HG02678 (cell line): ENCODE measurements around the gene PLPP4.

Source experiments
- ATAC-seq: cut with Tn5 transposase; IDR thresholded peaks from one replicate; pipeline ENCODE4 v1.9.1; 2021; ENCODE audit warnings: mild to moderate bottlenecking, moderate library complexity; ENCODE audit not compliant: unreplicated experiment

The PLPP4 gene

DNA sequence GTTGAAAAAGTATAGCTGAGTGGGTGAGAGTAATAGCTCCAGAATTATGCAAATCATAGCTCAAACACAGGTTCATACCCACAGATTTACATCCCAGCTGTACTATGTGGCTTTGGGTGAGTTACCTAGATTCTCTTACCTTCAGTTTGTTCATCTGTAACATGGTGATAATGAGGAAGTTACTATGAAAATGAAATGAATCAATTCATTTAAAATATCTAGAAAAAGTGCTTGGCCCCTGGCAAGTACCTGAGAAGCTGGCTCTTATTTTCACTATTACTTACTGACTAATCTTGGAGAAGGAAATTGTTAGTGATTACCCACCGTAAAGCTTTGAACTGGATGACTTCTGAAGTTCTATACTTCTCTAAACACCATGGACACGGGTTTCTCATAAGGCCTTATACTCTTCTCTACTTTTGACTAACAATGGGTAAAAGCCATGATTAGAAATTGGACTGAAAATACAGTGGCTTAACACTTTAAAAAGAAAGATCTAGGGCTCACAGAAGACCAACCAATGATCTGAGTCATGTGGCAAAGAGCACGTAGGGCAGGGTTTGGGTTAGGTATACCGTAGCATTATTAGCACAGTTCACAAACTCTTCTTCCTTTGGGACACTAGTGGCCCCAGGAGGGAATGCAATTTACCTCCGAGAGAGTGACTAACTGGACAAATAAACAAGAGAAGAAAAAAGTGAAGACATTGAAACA lies 149.2 kb downstream of the PLPP4 start:
- peak; percentile 63 for ATAC-seq

DNA sequence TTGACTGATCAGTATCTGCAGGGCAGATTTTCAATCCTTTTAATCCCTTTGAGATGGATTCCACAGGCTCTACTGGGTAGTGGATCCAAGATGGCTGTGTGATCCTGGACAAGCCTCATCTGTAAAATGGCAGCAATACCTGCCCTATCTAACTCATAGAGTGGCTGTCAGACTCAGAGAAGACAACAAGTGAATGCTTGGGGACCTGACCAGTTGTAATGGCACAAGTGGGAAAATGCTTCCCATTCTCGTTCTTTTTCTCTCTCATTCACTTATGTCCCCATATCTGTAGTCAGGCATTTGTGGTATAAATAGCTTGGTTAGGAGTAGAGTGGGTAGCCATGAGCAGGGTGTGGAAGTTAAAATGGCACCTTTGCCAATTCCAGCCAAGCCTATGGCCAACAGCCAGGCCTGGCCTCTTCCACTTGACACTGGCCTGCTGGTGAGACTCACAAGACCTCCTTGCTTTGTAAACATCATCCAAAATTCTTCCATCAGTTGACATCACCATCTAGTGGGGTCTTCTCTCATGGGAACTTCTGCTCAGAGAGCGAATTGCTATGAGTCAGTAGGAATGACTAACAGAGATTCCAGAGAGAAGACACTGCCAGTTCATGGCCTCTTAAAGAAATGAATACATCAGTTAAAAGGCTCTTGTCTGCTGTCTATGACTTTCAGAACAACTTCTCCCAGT lies 150.1 kb downstream of the PLPP4 start:
- peak; percentile 17 for ATAC-seq

DNA sequence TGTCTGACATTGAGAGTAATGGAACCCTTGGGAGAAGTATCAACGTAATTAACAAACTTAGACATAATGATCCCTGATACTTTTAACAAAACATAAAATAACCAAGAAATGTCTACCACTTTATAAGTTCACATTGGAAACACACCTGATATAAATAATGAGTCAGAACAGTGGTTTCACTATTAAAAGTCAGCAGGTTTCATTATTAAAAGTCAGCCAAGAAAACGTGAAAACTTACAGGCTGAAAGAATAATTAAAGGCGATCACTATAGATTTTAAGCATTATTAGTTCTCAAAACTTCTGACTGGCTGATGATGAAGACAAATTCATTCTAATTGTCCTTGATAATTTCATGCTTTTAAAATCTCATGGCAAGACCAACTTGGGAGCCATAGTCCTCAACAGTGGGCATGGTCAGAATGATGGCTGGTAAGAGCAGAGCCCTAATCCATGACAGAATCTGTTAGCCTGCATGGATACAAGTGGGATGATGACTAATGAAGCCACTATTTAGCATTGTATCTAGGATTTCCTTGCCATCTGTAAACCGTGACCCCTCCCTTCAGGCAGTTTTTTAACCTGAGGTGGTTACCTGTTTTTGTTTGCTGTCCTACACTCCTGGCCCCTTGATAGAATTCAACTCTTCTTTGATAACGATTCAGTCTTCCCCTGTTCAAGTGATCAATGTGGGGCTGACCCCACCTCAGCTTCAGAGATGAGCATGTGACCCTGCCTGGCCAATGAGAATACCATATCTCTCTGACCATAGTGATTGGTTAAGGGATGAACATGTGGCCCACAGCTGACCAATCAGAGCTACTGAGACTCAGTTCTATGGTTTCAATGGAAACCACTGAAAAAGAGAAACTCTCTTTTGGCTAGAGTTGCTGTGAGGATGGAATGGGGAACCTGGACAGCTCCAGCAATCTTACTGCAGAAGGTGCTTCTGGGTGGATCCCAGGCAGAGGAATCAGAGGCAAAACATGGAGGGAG lies 151.0 kb downstream of the PLPP4 start:
- ATAC-seq, result peak; percentile 42

DNA sequence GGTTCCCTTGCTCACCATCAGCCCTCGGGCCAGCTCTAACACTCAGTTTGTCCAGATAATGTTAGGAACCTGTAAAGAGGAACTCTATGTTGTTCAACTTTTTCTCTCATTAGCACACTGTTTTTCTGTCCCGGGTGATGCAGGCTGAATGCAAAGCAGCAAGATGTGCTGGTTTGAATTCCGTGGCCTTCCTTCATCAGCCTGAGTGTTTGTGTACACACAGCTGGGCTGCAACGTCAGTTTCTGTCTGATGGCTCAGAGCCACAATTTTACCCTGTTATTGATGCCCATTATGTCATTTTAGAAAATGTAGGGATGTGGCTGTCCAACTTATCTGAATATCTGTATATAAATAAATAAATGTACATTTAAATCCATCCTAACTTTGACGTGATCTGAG lies 152.0 kb downstream of the PLPP4 start:
- ATAC-seq, result no peak

DNA sequence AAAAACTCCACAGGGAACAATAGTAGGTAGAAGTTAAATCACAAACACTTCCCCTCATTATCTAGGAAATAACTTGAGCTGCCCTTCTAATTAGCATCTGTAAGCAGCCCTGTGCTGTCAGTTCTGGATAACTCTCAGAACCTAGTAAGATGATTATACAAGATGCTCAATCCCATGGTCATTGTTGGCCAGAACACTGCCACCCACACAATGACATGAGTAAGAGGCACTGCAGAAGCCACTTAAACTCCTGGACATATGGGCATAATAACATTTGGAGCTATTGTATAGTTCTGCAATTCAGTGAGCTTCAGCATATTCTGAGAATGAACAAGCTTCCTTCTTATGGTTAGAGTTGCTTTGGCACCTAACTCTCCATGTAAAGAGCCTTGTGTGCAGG lies 153.8 kb downstream of the PLPP4 start:
- ATAC-seq, result no peak

DNA sequence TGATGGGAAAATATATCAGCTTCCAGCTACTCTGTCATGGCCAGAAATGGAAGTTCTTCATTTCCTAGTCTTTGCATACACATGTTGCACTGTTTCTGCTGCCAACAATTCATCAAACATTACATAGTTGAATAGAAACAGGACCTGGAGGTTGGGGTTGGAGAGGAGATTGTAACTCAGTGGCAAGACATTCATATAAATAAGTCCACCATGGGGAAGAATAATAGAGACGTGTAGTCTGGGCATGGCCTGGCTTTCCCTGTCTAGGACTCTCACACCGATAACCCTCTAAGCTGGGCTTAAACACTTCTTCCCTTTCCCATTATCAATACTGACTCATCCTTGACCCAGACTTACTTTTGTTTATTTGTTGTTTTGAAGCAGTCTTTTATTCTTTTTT lies 155.7 kb downstream of the PLPP4 start:
- no peak for ATAC-seq

DNA sequence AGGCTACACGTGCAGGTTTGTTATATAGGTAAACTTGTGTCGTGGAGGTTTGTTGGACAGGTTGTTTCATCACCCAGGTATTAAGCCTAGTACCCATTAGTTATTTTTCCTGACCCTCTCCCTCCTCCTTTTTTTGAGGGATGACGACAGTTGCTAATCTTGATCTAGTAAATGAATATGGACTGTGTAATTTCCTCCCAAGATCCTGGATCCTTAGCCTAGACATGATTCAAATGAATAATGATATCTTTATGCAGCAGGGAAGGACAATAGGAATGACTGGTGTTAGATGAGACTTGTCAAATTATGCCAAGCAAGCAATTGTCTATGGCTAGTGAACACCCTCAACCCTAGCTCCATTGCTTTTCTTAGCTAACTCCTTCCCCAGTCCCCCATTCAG lies 156.2 kb downstream of the PLPP4 start:
- no peak for ATAC-seq

DNA sequence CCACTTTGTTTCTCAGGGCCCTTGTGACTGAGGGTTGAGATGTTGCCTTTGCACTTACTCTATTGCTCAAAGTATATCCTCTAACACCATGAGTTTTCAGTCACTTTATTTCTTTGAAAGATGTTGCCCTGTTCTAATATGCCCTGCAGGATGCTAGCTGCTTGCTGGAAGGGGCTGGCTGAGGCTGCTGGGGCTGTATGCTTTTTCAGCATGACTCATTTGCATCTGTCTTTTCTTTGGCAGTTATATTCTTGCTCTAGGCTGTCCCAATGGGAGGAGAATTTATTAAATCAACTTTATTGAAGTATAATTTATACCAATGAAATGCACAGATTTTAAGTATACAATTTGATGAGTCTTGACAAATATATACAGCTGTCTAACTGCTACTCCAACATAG lies 157.7 kb downstream of the PLPP4 start:
- ATAC-seq, result no peak

DNA sequence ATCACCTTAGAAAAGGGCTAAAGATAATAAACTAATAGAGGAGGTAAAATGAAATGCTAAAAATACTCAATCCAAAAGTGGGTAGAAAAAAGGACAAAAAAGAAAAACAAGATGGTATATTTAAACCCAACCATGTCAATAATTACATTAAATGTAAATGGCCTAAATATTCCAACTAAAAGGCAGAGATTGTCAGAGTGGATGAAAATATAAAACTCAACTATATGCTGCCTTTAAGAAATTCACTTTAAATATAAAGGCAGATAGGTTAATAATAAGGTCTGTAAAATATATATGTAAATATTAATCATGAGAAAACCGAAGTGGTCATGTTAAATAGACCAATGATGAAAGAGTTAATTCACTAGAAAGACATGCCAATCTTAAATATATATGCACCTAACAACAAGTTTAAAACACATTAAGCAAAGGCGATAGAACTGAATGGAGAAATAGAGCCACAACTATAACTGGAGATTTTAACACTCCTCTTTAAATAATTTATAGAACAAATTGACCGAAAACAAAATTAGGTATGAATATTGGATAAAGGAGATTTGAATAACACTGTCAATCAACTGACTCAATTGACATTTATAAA lies 159.4 kb downstream of the PLPP4 start:
- no peak for ATAC-seq

DNA sequence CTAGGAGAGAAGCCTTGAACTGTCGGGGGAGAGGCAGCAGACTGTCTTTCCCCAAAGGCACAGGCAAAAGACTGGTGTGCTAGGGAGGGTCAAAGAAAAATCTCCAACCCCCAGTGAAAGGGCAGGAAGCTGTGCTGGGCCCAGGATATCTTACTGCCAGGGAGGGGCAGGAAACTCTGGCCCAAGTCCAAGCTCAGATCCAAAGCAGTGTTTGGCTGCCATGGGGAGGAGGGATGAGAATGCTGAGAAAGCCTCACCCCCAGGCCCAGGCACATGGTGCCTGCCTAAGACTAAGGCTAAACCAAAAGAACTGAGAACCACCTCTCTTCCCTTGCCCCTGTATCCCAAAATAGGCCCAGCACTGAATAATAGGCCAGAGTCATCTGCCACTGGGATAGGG lies 171.2 kb downstream of the PLPP4 start:
- no peak for ATAC-seq

DNA sequence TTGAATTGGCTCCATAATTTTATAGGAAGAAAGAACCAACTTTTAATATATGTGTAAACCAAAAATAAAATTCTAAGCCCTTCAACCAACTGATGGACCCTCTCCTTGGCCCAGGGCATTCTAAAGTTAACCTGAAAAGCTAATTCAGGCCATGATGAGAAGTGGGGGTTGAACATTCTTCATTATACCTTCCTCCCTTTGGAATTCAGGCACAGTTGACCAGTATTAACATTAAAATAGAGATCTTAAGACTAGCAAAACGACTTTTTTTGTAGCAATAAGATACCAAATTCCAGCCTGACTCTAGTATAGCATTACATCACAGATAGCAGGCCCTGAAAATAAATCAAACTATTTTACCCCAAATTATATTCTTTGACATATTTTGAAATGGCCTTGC lies 173.2 kb downstream of the PLPP4 start:
- ATAC-seq, result no peak

DNA sequence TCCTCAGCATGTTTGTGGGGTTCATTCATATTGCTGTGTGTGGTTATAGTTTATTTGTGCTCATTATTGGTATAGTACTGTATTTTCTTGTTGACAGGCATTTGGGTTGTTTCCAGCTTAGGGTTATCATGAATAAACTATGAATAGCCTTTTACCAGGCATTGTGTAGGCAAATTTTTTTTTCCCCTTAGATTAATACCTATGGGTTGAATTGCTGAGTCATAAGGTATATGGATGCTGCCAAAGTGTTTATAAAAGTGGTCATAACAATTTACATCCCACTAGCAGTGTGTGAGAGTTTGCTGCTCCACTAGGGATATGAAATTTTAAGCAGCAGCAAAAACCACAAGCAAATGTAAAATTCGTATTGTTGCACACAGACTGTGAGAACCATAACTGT lies 175.0 kb downstream of the PLPP4 start:
- ATAC-seq, result no peak

DNA sequence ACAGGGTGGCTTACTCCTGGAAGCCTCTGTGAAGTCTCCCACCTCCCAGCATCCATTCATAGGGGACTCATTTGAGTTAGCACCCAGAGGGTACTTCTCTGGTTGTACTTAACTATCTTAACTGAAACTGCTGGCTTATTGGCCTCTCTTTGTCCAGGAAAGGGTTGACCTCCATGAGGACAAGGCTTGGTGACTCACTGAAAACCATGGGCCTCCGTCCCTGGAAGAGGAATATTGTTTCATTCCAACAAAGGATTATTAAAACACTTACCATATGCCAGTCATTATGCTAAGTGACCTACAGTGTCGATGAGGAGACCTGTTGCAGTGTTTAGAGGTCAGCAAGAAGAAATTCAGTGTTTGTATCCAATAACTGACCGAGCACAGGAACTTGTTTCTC lies 175.9 kb downstream of the PLPP4 start:
- ATAC-seq, result no peak

DNA sequence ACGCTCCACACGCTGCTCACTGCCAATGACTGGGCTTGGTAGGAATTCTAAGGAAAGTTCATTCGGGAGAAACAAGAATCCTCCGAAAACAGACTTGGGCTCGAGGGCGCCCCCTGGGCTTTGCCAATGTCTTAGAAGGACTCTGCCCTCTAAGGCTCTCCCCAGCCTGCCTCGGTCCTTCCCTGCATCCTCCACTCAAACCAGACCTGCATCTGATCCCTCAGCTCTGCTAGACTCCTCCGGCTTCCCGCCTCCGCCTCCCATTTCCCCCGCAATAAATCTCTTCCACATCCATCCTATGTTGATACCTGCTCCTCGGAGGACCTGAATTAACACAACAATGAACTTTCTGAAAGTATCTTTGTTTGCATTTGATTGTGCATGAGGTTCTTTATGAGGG lies 177.6 kb downstream of the PLPP4 start:
- no peak for ATAC-seq
